ENCODE results near the gene CCND2. TPM values are rescaled to one million over a fixed set of nuclear protein-coding genes. Genes with fewer than 3 reads are reported as not detected.

Gene CCND2
- total and polyA plus RNA-seq, 2 of the 4 experiments (the other 2 are of a cell fraction): 1.1 to 2.3 TPM

DNA sequence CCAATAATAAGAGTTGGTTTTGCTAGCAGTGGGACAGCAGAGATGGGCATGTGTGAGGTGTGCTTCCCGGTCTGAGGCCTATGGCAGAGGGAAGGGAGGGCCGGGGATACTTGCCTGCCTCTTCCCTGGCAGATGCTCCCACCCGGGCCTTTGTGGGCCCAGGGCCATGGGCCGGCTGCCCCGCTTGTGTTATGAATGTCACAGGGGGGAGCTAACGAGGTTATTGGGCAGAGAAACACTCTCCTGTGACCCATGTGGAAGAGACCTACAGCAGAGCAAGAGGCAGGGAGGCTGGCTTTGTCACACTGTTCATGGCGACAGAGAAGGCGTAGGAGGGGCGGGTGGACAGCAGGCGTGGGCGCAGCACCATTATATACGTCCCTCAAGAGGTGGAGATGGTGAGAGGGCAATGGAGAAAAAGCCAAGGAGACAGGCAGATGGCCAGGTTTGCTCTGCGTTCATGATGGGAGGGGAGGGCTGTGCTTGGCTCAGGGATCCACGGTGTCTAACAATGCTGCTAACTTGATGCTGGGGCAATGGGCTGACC, 13.3 kb downstream of the CCND2 start:
- ChIA-PET CTCF (interaction anchor here (1.6 kb wide), 1 partner anchor 10 kb away, joined by 6 read pairs; no protein-coding TSS in a partner anchor), POLR2A (ENCODE audit: unreplicated experiment) (no interaction called here)
- Histone ChIP-seq H2AK9ac (replicated peaks; ENCODE audit: low read depth, low read length, poor library complexity) (no peak overlapping the region), H2BK15ac (ENCODE audit: low read depth, low read length) (no peak overlapping the region), H3K4me2 (ENCODE audit: low read depth, low read length) (no peak overlapping the region), H2BK20ac (ENCODE audit: low read depth, low read length) (no peak overlapping the region), H3K14ac (replicated peaks; ENCODE audit: low read depth, low read length) (no peak overlapping the region), H2BK5ac (ENCODE audit: low read depth, low read length, poor library complexity, severe bottlenecking) (no peak overlapping the region), H3K4me1 (ENCODE audit: control insufficient read depth, insufficient read depth, low read length) (no peaks in the 10 kb centered on the region), H3K4ac (ENCODE audit: low read depth, low read length) (no peak overlapping the region), H2AFZ (replicated peaks; ENCODE audit: low read length, poor library complexity) (no peak overlapping the region), H3K9me3 (ENCODE audit: control insufficient read depth, insufficient read depth, low read length) (no peaks in the 10 kb centered on the region), H2AK5ac (ENCODE audit: low read depth, low read length) (no peak overlapping the region), H3K9me1 (ENCODE audit: insufficient read depth, low read length) (no peaks in the 10 kb centered on the region), H3K27me3 (ENCODE audit: control insufficient read depth, insufficient read depth, low read length) (no peaks in the 10 kb centered on the region; the same call in 1 of the 2 replicates), H4K91ac (ENCODE audit: insufficient read depth, low read depth, low read length) (no peak overlapping the region), H4K5ac (ENCODE audit: low read depth, low read length) (no peak overlapping the region), H3K23ac (ENCODE audit: low read depth, low read length) (no peak overlapping the region), H3K9ac (ENCODE audit: low read depth, low read length) (no peak overlapping the region), H4K8ac (ENCODE audit: low read depth in 2 of 2, low read length in 2 of 2) (no peak overlapping the region), H3K36me3 (ENCODE audit: control insufficient read depth, insufficient read depth, low read length) (no peaks in the 10 kb centered on the region; the same call in 1 of the 2 replicates), H2BK120ac (ENCODE audit: low read depth, low read length) (no peak overlapping the region), H3K27ac (ENCODE audit: insufficient read depth, low read length) (no peak overlapping the region), H3K4me3 (ENCODE audit: insufficient read depth, low read depth, low read length) (no peak overlapping the region), H3K18ac (ENCODE audit: low read depth, low read length) (no peak overlapping the region), H3K79me1 (ENCODE audit: low read depth in 1 of 2, low read length in 2 of 2) (no peaks in the 10 kb centered on the region), H4K20me1 (ENCODE audit: insufficient read depth, low read length) (no peaks in the 10 kb centered on the region), H3K56ac (ENCODE audit: extremely low read depth, insufficient read depth, low read length) (no peak overlapping the region)
- in situ Hi-C loops (cut with MboI; ENCODE audit: low sequenced_read_pairs) (loop anchor here (5.0 kb wide), 1 partner anchor 295 kb away; no protein-coding TSS in a partner anchor), dilution Hi-C loops (cut with HindIII; ENCODE audit: low sequenced_read_pairs, unreplicated experiment) (no loop called here), intact Hi-C loops (cut with micrococcal nuclease) (no loop called here)
- DNase-seq (no peak), ATAC-seq (ENCODE audit: low read depth) (no peak)
- no TSS peak for BruUV-seq (replicated peaks)
- WGBS, 2 experiments (ENCODE audit: extremely low coverage in 2 of 2, insufficient read length in 1 of 2): 56% methylated on average over 5 of the region's 14 CpGs; no CpG with 5 or more reads in 1 of the 2 experiments
- TF ChIP-seq BHLHE40 (IDR thresholded peaks at IDR 0.05; ENCODE audit: low read depth, low read length) (no peak), NFE2L2 (IDR thresholded peaks at IDR 0.05; ENCODE audit: low read depth, low read length) (no peak), SMC3 (IDR thresholded peaks at IDR 0.05; ENCODE audit: low read depth, low read length) (no peak), POLR2A (IDR thresholded peaks at IDR 0.05; ENCODE audit: low read depth, low read length) (no peak), RFX5 (IDR thresholded peaks at IDR 0.05; ENCODE audit: low read depth, low read length) (no peak), USF2 (IDR thresholded peaks at IDR 0.05; ENCODE audit: low read depth, low read length) (no peak), RAD21 (IDR thresholded peaks at IDR 0.05; ENCODE audit: low read length) (no peak), CEBPB (IDR thresholded peaks at IDR 0.05; ENCODE audit: low read depth, low read length) (no peak), MXI1 (IDR thresholded peaks at IDR 0.05; ENCODE audit: borderline replicate concordance, low read depth, low read length) (no peak), MAZ (IDR thresholded peaks at IDR 0.05; ENCODE audit: borderline replicate concordance, low read depth, low read length) (no peak), RCOR1 (IDR thresholded peaks at IDR 0.05; ENCODE audit: insufficient replicate concordance, low read length) (no peak), FOS (IDR thresholded peaks at IDR 0.05; ENCODE audit: low read depth, low read length) (no peak), CHD1 (IDR thresholded peaks at IDR 0.05; ENCODE audit: low read depth, low read length) (no peak), MAFK (IDR thresholded peaks at IDR 0.05; ENCODE audit: low read depth, low read length) (no peak)
- TF ChIP-seq, protein P1, sequence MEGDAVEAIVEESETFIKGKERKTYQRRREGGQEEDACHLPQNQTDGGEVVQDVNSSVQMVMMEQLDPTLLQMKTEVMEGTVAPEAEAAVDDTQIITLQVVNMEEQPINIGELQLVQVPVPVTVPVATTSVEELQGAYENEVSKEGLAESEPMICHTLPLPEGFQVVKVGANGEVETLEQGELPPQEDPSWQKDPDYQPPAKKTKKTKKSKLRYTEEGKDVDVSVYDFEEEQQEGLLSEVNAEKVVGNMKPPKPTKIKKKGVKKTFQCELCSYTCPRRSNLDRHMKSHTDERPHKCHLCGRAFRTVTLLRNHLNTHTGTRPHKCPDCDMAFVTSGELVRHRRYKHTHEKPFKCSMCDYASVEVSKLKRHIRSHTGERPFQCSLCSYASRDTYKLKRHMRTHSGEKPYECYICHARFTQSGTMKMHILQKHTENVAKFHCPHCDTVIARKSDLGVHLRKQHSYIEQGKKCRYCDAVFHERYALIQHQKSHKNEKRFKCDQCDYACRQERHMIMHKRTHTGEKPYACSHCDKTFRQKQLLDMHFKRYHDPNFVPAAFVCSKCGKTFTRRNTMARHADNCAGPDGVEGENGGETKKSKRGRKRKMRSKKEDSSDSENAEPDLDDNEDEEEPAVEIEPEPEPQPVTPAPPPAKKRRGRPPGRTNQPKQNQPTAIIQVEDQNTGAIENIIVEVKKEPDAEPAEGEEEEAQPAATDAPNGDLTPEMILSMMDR (conservative IDR thresholded peaks at IDR 0.05; ENCODE audit: low read depth, low read length): no peak
- TF ChIP-seq, protein P2, sequence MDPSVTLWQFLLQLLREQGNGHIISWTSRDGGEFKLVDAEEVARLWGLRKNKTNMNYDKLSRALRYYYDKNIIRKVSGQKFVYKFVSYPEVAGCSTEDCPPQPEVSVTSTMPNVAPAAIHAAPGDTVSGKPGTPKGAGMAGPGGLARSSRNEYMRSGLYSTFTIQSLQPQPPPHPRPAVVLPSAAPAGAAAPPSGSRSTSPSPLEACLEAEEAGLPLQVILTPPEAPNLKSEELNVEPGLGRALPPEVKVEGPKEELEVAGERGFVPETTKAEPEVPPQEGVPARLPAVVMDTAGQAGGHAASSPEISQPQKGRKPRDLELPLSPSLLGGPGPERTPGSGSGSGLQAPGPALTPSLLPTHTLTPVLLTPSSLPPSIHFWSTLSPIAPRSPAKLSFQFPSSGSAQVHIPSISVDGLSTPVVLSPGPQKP (IDR thresholded peaks at IDR 0.05; ENCODE audit: borderline replicate concordance, low read depth, low read length): no peak

All from IMR-90 (cell line).